H9 (cell line): Measurements from ENCODE around the gene WDR91. TPM values are rescaled to one million over a fixed set of nuclear protein-coding genes. Genes with fewer than 3 reads are reported as not detected.

ENCODE experiments used
- DNase-seq: peaks from one replicate; pipeline ENCODE4 v3.0.0-alpha.2; 2017
- H2AFZ ChIP-seq: one replicate; pipeline ENCODE4 v1.6.1; 2013; ENCODE audit warnings: mild to moderate bottlenecking, low read length, control low read depth, moderate library complexity
- H2AK5ac ChIP-seq: 2 replicates; pipeline ENCODE4 v1.6.1; 2013; ENCODE audit warnings: low read length, control low read depth, mixed read lengths; ENCODE audit not compliant: insufficient read length
- H2BK120ac ChIP-seq: one replicate; pipeline ENCODE4 v1.6.1; 2013; ENCODE audit warnings: low read depth, mild to moderate bottlenecking, low read length, control low read depth, inconsistent platforms; ENCODE audit not compliant: poor library complexity, severe bottlenecking
- H2BK12ac ChIP-seq: 2 replicates; pipeline ENCODE4 v1.6.1; 2013; ENCODE audit warnings: low read length, control low read depth, mixed read lengths, low read depth; ENCODE audit not compliant: insufficient read length
- H2BK15ac ChIP-seq: 2 replicates; pipeline ENCODE4 v1.6.1; 2013; ENCODE audit warnings: low read depth, low read length, control low read depth
- H2BK20ac ChIP-seq: one replicate; pipeline ENCODE4 v1.6.1; 2013; ENCODE audit warnings: low read depth, mild to moderate bottlenecking, low read length, control low read depth, inconsistent platforms; ENCODE audit not compliant: poor library complexity, severe bottlenecking
- H2BK5ac ChIP-seq: 2 replicates; pipeline ENCODE4 v1.6.1; 2013; ENCODE audit warnings: low read length, control low read depth, mixed read lengths; ENCODE audit not compliant: insufficient read length
- H3K14ac ChIP-seq: 2 replicates; pipeline ENCODE4 v1.6.1; 2013; ENCODE audit warnings: low read length, control low read depth; ENCODE audit not compliant: insufficient read depth
- H3K18ac ChIP-seq: 2 replicates; pipeline ENCODE4 v1.6.1; 2013; ENCODE audit warnings: low read depth, mild to moderate bottlenecking, mixed read lengths, low read length, control low read depth; ENCODE audit not compliant: insufficient read length
- H3K23ac ChIP-seq: 2 replicates; pipeline ENCODE4 v1.6.1; 2013; ENCODE audit warnings: low read length, control low read depth, mixed read lengths, low read depth; ENCODE audit not compliant: insufficient read length
- H3K23me2 ChIP-seq: 2 replicates; pipeline ENCODE4 v1.6.1; 2013; ENCODE audit warnings: low read depth, mild to moderate bottlenecking, mixed read lengths, low read length, control low read depth; ENCODE audit not compliant: insufficient read length, poor library complexity, severe bottlenecking
- H3K27ac ChIP-seq: 2 replicates; pipeline ENCODE4 v1.5.1; 2013; ENCODE audit warnings: low read length, control low read depth, mixed read lengths, low read depth; ENCODE audit not compliant: insufficient read length
- H3K27me3 ChIP-seq: 2 replicates; pipeline ENCODE4 v1.6.1; 2013; ENCODE audit warnings: low read length, control low read depth, inconsistent platforms; ENCODE audit not compliant: insufficient read depth
- H3K4ac ChIP-seq: 2 replicates; pipeline ENCODE4 v1.6.1; 2013; ENCODE audit warnings: low read depth, mild to moderate bottlenecking, control low read depth, inconsistent platforms, low read length, moderate library complexity
- H3K4me1 ChIP-seq: 2 replicates; pipeline ENCODE4 v1.6.1; 2013; ENCODE audit warnings: low read length, control low read depth, inconsistent platforms; ENCODE audit not compliant: insufficient read depth
- H3K4me2 ChIP-seq: 2 replicates; pipeline ENCODE4 v1.6.1; 2013; ENCODE audit warnings: low read length, control low read depth, mixed read lengths; ENCODE audit not compliant: insufficient read length, insufficient read depth
- H3K56ac ChIP-seq: 2 replicates; pipeline ENCODE4 v1.6.1; 2013; ENCODE audit warnings: low read depth, mild to moderate bottlenecking, mixed read lengths, low read length, control low read depth; ENCODE audit not compliant: insufficient read length
- H3K79me1 ChIP-seq: 2 replicates; pipeline ENCODE4 v1.6.1; 2013; ENCODE audit warnings: low read depth, mild to moderate bottlenecking, moderate library complexity, low read length, control low read depth, inconsistent platforms; ENCODE audit not compliant: insufficient read depth, poor library complexity, severe bottlenecking
- H3K79me2 ChIP-seq: 2 replicates; pipeline ENCODE4 v1.6.1; 2013; ENCODE audit warnings: low read length, control low read depth, inconsistent platforms; ENCODE audit not compliant: insufficient read depth
- H3K9ac ChIP-seq: 2 replicates; pipeline ENCODE4 v1.6.1; 2013; ENCODE audit warnings: low read length, control low read depth, mixed read lengths; ENCODE audit not compliant: insufficient read length; ENCODE audit errors: extremely low read depth
- H3K9me3 ChIP-seq: one replicate; pipeline ENCODE4 v1.6.1; 2013; ENCODE audit warnings: low read depth, low read length, inconsistent platforms; ENCODE audit not compliant: control insufficient read depth
- H3T11ph ChIP-seq: one replicate; pipeline ENCODE4 v1.6.1; 2013; ENCODE audit warnings: mild to moderate bottlenecking, low read length, control low read depth, inconsistent platforms
- H4K20me1 ChIP-seq: one replicate; pipeline ENCODE4 v1.6.1; 2013; ENCODE audit not compliant: control insufficient read depth, insufficient read length, insufficient read depth
- H4K5ac ChIP-seq: 2 replicates; pipeline ENCODE4 v1.6.1; 2013; ENCODE audit warnings: low read depth, mild to moderate bottlenecking, mixed read lengths, low read length, control low read depth; ENCODE audit not compliant: insufficient read length
- H4K8ac ChIP-seq: replicated peaks from 2 replicates; pipeline ENCODE4 v1.6.1; 2013; ENCODE audit warnings: low read length, control low read depth, mixed read lengths, low read depth; ENCODE audit not compliant: insufficient read length
- H4K91ac ChIP-seq: 2 replicates; pipeline ENCODE4 v1.6.1; 2013; ENCODE audit warnings: low read depth, mild to moderate bottlenecking, moderate library complexity, mixed read lengths, low read length, control low read depth; ENCODE audit not compliant: insufficient read length
- H3K27ac Mint-ChIP-seq, 3 experiments: 2 replicates in 2 of 3; 3 replicates in 1 of 3; pipeline ENCODE4 v1.8.0; 2020 to 2021; ENCODE audit warnings: mixed read lengths in 3 of 3, mild to moderate bottlenecking in 1 of 3, moderate library complexity in 1 of 3
- H3K27me3 Mint-ChIP-seq: 2 replicates; pipeline ENCODE4 v1.8.0; 2021; ENCODE audit warnings: low read depth, mild to moderate bottlenecking, moderate library complexity, mixed read lengths
- H3K36me3 Mint-ChIP-seq, 3 experiments: 2 replicates in 2 of 3; 3 replicates in 1 of 3; pipeline ENCODE4 v1.8.0; 2020 to 2021; ENCODE audit warnings: low read depth in 3 of 3, mixed read lengths in 3 of 3; ENCODE audit not compliant: insufficient read depth in 1 of 3
- H3K4me1 Mint-ChIP-seq, 2 experiments: 2 replicates each; pipeline ENCODE4 v1.8.0; 2020; ENCODE audit warnings: mixed read lengths in 2 of 2
- H3K4me3 Mint-ChIP-seq, 2 experiments: 2 replicates in 1 of 2; 3 replicates in 1 of 2; pipeline ENCODE4 v1.8.0; 2020 to 2021; ENCODE audit warnings: mild to moderate bottlenecking in 2 of 2, mixed read lengths in 2 of 2, moderate library complexity in 1 of 2
- H3K9me3 Mint-ChIP-seq, 2 experiments: 2 replicates in 1 of 2; 3 replicates in 1 of 2; pipeline ENCODE4 v1.8.0; 2020; ENCODE audit warnings: mild to moderate bottlenecking in 2 of 2, mixed read lengths in 2 of 2, moderate library complexity in 1 of 2
- CTCF ChIP-seq: fragments of 200-600 bp; sonication (generic); conservative IDR thresholded peaks from 3 replicates; pipeline ENCODE4 v1.8.0; 2021; ENCODE audit warnings: antibody characterized with exemption, mild to moderate bottlenecking
- WGBS: extraction: QIAGEN DNeasy Blood & Tissue Kit; methylation state at CpG from one replicate; pipeline ENCODE4 v1.1.7; 2013; ENCODE audit warnings: missing lambda C conversion rate, low lambda C conversion rate, mixed read lengths; ENCODE audit not compliant: insufficient read length; ENCODE audit errors: extremely low coverage; 5-methylcytosine and 5-hydroxymethylcytosine counted together
- total RNA-seq: library from RNA; stranded (reverse); gene quantifications from 2 replicates; pipeline ENCODE4 v1.2.1, GENCODE V29; 2021

The WDR91 gene
- total RNA-seq, 1 experiment from 2014 or later: 9.4 TPM

DNA sequence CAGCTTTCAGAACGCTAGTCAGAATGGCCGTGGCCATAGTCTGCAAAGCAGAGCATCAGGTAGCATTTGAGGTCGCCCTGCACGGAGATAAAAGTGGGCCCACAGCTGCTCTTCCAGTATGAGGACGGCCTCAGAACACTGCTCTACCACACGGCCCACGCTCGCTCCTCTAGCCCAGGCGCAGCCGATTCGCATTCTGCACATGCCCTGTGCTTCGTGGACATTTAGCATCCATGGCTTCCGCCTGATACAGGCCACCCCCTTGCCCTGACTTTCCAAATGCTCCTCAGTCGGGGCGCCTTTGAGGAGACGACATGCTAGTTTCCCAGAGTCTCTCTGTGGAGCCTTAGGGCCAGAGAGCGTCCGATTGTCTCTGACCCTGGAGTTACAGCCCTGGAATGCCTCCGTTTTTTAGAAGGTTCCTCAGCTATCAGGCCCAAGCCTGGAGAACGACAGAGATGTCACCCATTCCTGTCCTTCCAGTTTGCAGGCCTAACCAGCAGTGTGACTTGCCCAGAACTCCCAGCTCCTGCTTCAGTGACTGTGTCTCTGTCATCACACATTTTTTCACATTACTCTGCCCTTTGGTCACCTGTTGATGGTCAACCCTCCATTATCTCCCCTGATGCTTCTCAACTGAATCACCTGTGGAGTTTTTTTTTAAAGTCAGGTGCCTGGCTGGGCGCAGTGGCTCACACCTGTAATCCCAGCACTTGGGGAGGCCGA, 36.6 kb upstream of the WDR91 start:
- no peak overlapping the region for H3K4me3 Mint-ChIP-seq
- Histone ChIP-seq H3K4me2 (no peak overlapping the region), H4K20me1 (no peaks in the 10 kb centered on the region), H4K91ac (no peak overlapping the region), H3K18ac (no peak overlapping the region), H3K9me3 (no peaks in the 10 kb centered on the region), H3K4ac (no peak overlapping the region), H2BK120ac (no peak overlapping the region), H2AFZ (no peak overlapping the region), H2BK20ac (no peak overlapping the region), H3K79me2 (no peaks in the 10 kb centered on the region), H3K56ac (no peak overlapping the region), H3K4me1 (no peaks in the 10 kb centered on the region), H4K5ac (no peak overlapping the region), H3K14ac (no peak overlapping the region), H2AK5ac (no peak overlapping the region), H3T11ph (no peak overlapping the region), H2BK15ac (no peak overlapping the region), H2BK12ac (no peak overlapping the region), H3K23me2 (no peaks in the 10 kb centered on the region), H4K8ac (no peak overlapping the region), H3K79me1 (no peaks in the 10 kb centered on the region), H3K27ac (no peak overlapping the region), H3K23ac (no peak overlapping the region), H3K27me3 (no peaks in the 10 kb centered on the region), H3K9ac (no peak overlapping the region), H2BK5ac (no peak overlapping the region)
- H3K36me3 Mint-ChIP-seq: no peaks in the 10 kb centered on the region; a peak in 1 of 7 replicates
- no peak overlapping the region; a peak in 1 of 7 replicates for H3K27ac Mint-ChIP-seq
- no CpG with 5 or more reads among the region's 22 CpGs for WGBS
- TF ChIP-seq CTCF: no peak
- H3K4me1 Mint-ChIP-seq: peaks cover 0 to 6% of the 10 kb centered on the region in 2 experiments; a peak in 2 of 4 replicates
- no peaks in the 10 kb centered on the region for H3K27me3 Mint-ChIP-seq
- H3K9me3 Mint-ChIP-seq: peaks cover 0 to 4% of the 10 kb centered on the region in 2 experiments; a peak in 2 of 5 replicates
- DNase-seq: peak; percentile 17
